IMR-90 (cell line): ENCODE results near the gene PPP2R5A. TPM values are rescaled to one million over a fixed set of nuclear protein-coding genes. Genes with fewer than 3 reads are reported as not detected.

Experiments
- ATAC-seq: fragments of 200-7000 bp; cut with Tn5 transposase; 2 replicates; pipeline ENCODE4 v1.9.1; 2020; ENCODE audit warnings: low read depth, mild to moderate bottlenecking, moderate library complexity
- BruUV-seq: library from RNA; stranded (reverse); fragments of 400-500 nt; replicated peaks from 2 replicates; lab custom pipeline; 2021; lab: Mats Ljungman, UMichigan
- CTCF ChIA-PET: fragments of 300-600 bp; formaldehyde crosslinking; extraction: SDS; loops from one replicate; lab custom pipeline; 2021; ENCODE audit warnings: antibody characterized with exemption; lab: Yijun Ruan, JAX
- POLR2A ChIA-PET: fragments of 300-600 bp; sonication (Branson Sonifier 250); formaldehyde crosslinking; loops from one replicate; lab custom pipeline; 2022; ENCODE audit warnings: antibody characterized with exemption; ENCODE audit not compliant: unreplicated experiment; lab: Charles Lee
- DNase-seq: peaks from one replicate; pipeline ENCODE4 v3.0.0; 2013
- H2AFZ ChIP-seq: replicated peaks from 2 replicates; pipeline ENCODE3; 2013; ENCODE audit warnings: low read length, mild to moderate bottlenecking; ENCODE audit not compliant: poor library complexity
- H2AK5ac ChIP-seq: 2 replicates; pipeline ENCODE4 v1.6.1; 2013; ENCODE audit warnings: low read depth, low read length, inconsistent platforms
- H2AK9ac ChIP-seq: replicated peaks from 2 replicates; pipeline ENCODE3; 2013; ENCODE audit warnings: mild to moderate bottlenecking, low read depth, low read length, moderate library complexity; ENCODE audit not compliant: poor library complexity
- H2BK120ac ChIP-seq: 2 replicates; pipeline ENCODE4 v1.6.1; 2013; ENCODE audit warnings: low read depth, low read length, inconsistent platforms
- H2BK15ac ChIP-seq: 3 replicates; pipeline ENCODE4 v1.6.1; 2013; ENCODE audit warnings: low read depth, low read length, inconsistent platforms
- H2BK20ac ChIP-seq: 2 replicates; pipeline ENCODE4 v1.6.1; 2013; ENCODE audit warnings: low read depth, mild to moderate bottlenecking, inconsistent platforms, low read length, moderate library complexity
- H2BK5ac ChIP-seq: 2 replicates; pipeline ENCODE4 v1.6.1; 2013; ENCODE audit warnings: mild to moderate bottlenecking, low read depth, low read length, inconsistent platforms; ENCODE audit not compliant: poor library complexity, severe bottlenecking
- H3K14ac ChIP-seq: replicated peaks from 2 replicates; pipeline ENCODE4 v1.6.1; 2013; ENCODE audit warnings: low read depth, low read length, inconsistent platforms
- H3K18ac ChIP-seq: 2 replicates; pipeline ENCODE4 v1.6.1; 2013; ENCODE audit warnings: low read depth, low read length, control low read depth
- H3K23ac ChIP-seq: 2 replicates; pipeline ENCODE4 v1.6.1; 2013; ENCODE audit warnings: low read depth, low read length, inconsistent platforms
- H3K27ac ChIP-seq: 2 replicates; pipeline ENCODE4 v1.5.1; 2013; ENCODE audit warnings: mild to moderate bottlenecking, control low read depth, low read length; ENCODE audit not compliant: insufficient read depth
- H3K27me3 ChIP-seq: 2 replicates; pipeline ENCODE4 v1.6.1; 2013; ENCODE audit warnings: low read length; ENCODE audit not compliant: control insufficient read depth, insufficient read depth
- H3K36me3 ChIP-seq: 2 replicates; pipeline ENCODE4 v1.6.1; 2013; ENCODE audit warnings: low read length, mixed read lengths; ENCODE audit not compliant: control insufficient read depth, insufficient read depth
- H3K4ac ChIP-seq: 2 replicates; pipeline ENCODE4 v1.6.1; 2013; ENCODE audit warnings: low read depth, low read length, inconsistent platforms
- H3K4me1 ChIP-seq: 2 replicates; pipeline ENCODE4 v1.6.1; 2013; ENCODE audit warnings: low read length, mixed read lengths; ENCODE audit not compliant: control insufficient read depth, insufficient read depth
- H3K4me2 ChIP-seq: 2 replicates; pipeline ENCODE4 v1.6.1; 2013; ENCODE audit warnings: low read depth, mild to moderate bottlenecking, control low read depth, low read length, moderate library complexity
- H3K4me3 ChIP-seq: 2 replicates; pipeline ENCODE4 v1.5.1; 2013; ENCODE audit warnings: low read depth, mild to moderate bottlenecking, control low read depth, low read length, moderate library complexity; ENCODE audit not compliant: insufficient read depth
- H3K56ac ChIP-seq: 2 replicates; pipeline ENCODE4 v1.6.1; 2013; ENCODE audit warnings: low read length, inconsistent platforms; ENCODE audit not compliant: insufficient read depth; ENCODE audit errors: extremely low read depth
- H3K79me1 ChIP-seq, 2 experiments: 2 replicates each; pipeline ENCODE4 v1.6.1; 2013; ENCODE audit warnings: low read length in 2 of 2, inconsistent platforms in 1 of 2, low read depth in 1 of 2
- H3K9ac ChIP-seq: 2 replicates; pipeline ENCODE4 v1.6.1; 2013; ENCODE audit warnings: low read depth, low read length, control low read depth
- H3K9me1 ChIP-seq: 2 replicates; pipeline ENCODE4 v1.6.1; 2013; ENCODE audit warnings: low read length, inconsistent platforms; ENCODE audit not compliant: insufficient read depth
- H3K9me3 ChIP-seq: 2 replicates; pipeline ENCODE4 v1.6.1; 2013; ENCODE audit warnings: low read length; ENCODE audit not compliant: control insufficient read depth, insufficient read depth
- H4K20me1 ChIP-seq: 2 replicates; pipeline ENCODE4 v1.6.1; 2013; ENCODE audit warnings: low read length, inconsistent platforms; ENCODE audit not compliant: insufficient read depth
- H4K5ac ChIP-seq: 2 replicates; pipeline ENCODE4 v1.6.1; 2013; ENCODE audit warnings: mild to moderate bottlenecking, low read depth, low read length, control low read depth
- H4K8ac ChIP-seq, 2 experiments: 2 replicates each; pipeline ENCODE4 v1.6.1; 2013; ENCODE audit warnings: low read depth in 2 of 2, low read length in 2 of 2, control low read depth in 1 of 2, inconsistent platforms in 1 of 2
- H4K91ac ChIP-seq: 2 replicates; pipeline ENCODE4 v1.6.1; 2013; ENCODE audit warnings: low read depth, low read length, inconsistent platforms; ENCODE audit not compliant: insufficient read depth
- CEBPB ChIP-seq: IDR thresholded peaks from 2 replicates; pipeline ENCODE4 v1.6.1; 2012; ENCODE audit warnings: low read depth, low read length, improper control_type of control experiment
- CHD1 ChIP-seq: IDR thresholded peaks from 2 replicates; pipeline ENCODE4 v1.6.1; 2012; ENCODE audit warnings: low read depth, low read length, improper control_type of control experiment
- FOS ChIP-seq: fragments of 150-350 bp; IDR thresholded peaks from 2 replicates; pipeline ENCODE4 v1.6.1; 2016; ENCODE audit warnings: low read depth, low read length
- POLR2A ChIP-seq: IDR thresholded peaks from 2 replicates; pipeline ENCODE4 v1.6.1; 2012; ENCODE audit warnings: mild to moderate bottlenecking, low read depth, low read length
- RFX5 ChIP-seq: IDR thresholded peaks from 2 replicates; pipeline ENCODE4 v1.8.0; 2012; ENCODE audit warnings: low read depth, mild to moderate bottlenecking, low read length, moderate library complexity
- SMC3 ChIP-seq: fragments of 150-350 bp; IDR thresholded peaks from 2 replicates; pipeline ENCODE4 v1.6.1; 2016; ENCODE audit warnings: low read depth, mild to moderate bottlenecking, antibody characterized with exemption, low read length, moderate library complexity
- WGBS, 2 experiments: methylation state at CpG; one replicate each; pipeline versions ENCODE4 v1.1.5 to v1.1.7; 2013; ENCODE audit warnings: missing lambda C conversion rate in 2 of 2; ENCODE audit not compliant: insufficient read length in 1 of 2; ENCODE audit errors: extremely low coverage in 2 of 2; 5-methylcytosine and 5-hydroxymethylcytosine counted together
- dilution Hi-C: fragments of 300-500 bp; cut with HindIII; formaldehyde crosslinking; loops from one replicate; pipeline ENCODE4 v1.14.3; 2018; ENCODE audit warnings: low sequenced_read_pairs; ENCODE audit not compliant: unreplicated experiment
- in situ Hi-C: fragments of 300-500 bp; cut with MboI; formaldehyde crosslinking; loops from 3 replicates; pipeline ENCODE4 v1.14.3; 2019; ENCODE audit warnings: low sequenced_read_pairs, inconsistent platforms, mixed read lengths
- intact Hi-C: fragments of 100-400 bp; cut with micrococcal nuclease; formaldehyde crosslinking; loops from 2 replicates; pipeline ENCODE4 v1.10.0; 2022
- polyA plus RNA-seq, 3 experiments: library from polyadenylated mRNA; depleted of rRNA; stranded (reverse); fragments of >200 nt; gene quantifications; 2 replicates each; pipeline ENCODE4 v1.2.3, GENCODE V29; 2012; ENCODE audit warnings: low replicate concordance in 1 of 3
- total RNA-seq: library from RNA; depleted of rRNA; stranded (reverse); fragments of >200 nt; gene quantifications from 2 replicates; pipeline ENCODE4 v1.2.3, GENCODE V29; 2012

The PPP2R5A gene
- total and polyA plus RNA-seq, 2 of the 4 experiments (the other 2 are of a cell fraction): 8.4 to 12.6 TPM

GRCh38 chr1:212285685-212286555 lies 710 bp downstream of the PPP2R5A start:
- in situ Hi-C loops: no loop called here
- peak overlapping the region; percentile 89 for H3K4ac ChIP-seq
- POLR2A ChIA-PET: no interaction called here
- H4K20me1 ChIP-seq: peaks cover 22% of the 10 kb centered on the region
- H2BK15ac ChIP-seq: no peak overlapping the region; the same call in 2 of the 3 replicates
- peak overlapping the region; percentile 9 to 72; a peak in 2 of 4 replicates for H4K8ac ChIP-seq
- WGBS, 2 experiments: 0% methylated on average over 39 of the region's 85 CpGs; no CpG with 5 or more reads in 1 of the 2 experiments
- DNase-seq: peak; percentile 35
- H2AFZ ChIP-seq: peak overlapping the region; percentile 93
- peaks cover 9 to 40% of the 10 kb centered on the region in 2 experiments; a peak in 2 of 4 replicates for H3K79me1 ChIP-seq
- H2AK5ac ChIP-seq: peak overlapping the region; percentile 11; the same call in 1 of the 2 replicates
- intact Hi-C loops: loop anchor here (1.0 to 5.0 kb wide), 4 partner anchors 67 to 216 kb away; no protein-coding TSS in a partner anchor
- no TSS peak for BruUV-seq
- H2AK9ac ChIP-seq: peak overlapping the region; percentile 33
- dilution Hi-C loops: no loop called here
- H2BK5ac ChIP-seq: peak overlapping the region; percentile 77
- CTCF ChIA-PET: interaction anchor here (0.9 to 1.7 kb wide), 2 partner anchors 170 to 215 kb away, joined by 3 to 7 read pairs; no protein-coding TSS in a partner anchor
- H3K27ac ChIP-seq: peak overlapping the region; percentile 91
- no peaks in the 10 kb centered on the region; the same call in 1 of the 2 replicates for H3K9me1 ChIP-seq
- peak overlapping the region; percentile 78 for H3K4me3 ChIP-seq
- peak; percentile 22 for ATAC-seq
- H3K4me1 ChIP-seq: peaks cover 6% of the 10 kb centered on the region
- no peaks in the 10 kb centered on the region for H3K27me3 ChIP-seq
- peak overlapping the region; percentile 65 for H3K9ac ChIP-seq
- H2BK20ac ChIP-seq: 0 out of 2 replicates have a peak overlapping the region, but pooled peaks have one; percentile 16
- peak overlapping the region; percentile 34 for H3K23ac ChIP-seq
- peak overlapping the region; percentile 50 for H3K18ac ChIP-seq
- H3K14ac ChIP-seq: peak overlapping the region; percentile 83
- H3K4me2 ChIP-seq: peak overlapping the region; percentile 84
- H3K56ac ChIP-seq: peak overlapping the region; percentile 68
- TF ChIP-seq CEBPB: no peak
- no peak for TF ChIP-seq FOS
- TF ChIP-seq POLR2A: peak; percentile 54
- no peak; the same call in 1 of the 2 replicates for TF ChIP-seq CHD1
- no peak for TF ChIP-seq SMC3
- TF ChIP-seq RFX5: no peak
- peak overlapping the region; percentile 40 for H2BK120ac ChIP-seq
- 0 out of 2 replicates have a peak overlapping the region, but pooled peaks have one; percentile 8 for H4K5ac ChIP-seq
- H4K91ac ChIP-seq: peak overlapping the region; percentile 50
- H3K36me3 ChIP-seq: no peaks in the 10 kb centered on the region
- H3K9me3 ChIP-seq: no peaks in the 10 kb centered on the region
